Ascending aorta (tissue), 2 donors: ENCODE results near the gene ASTN1. TPM values are rescaled to one million over a fixed set of nuclear protein-coding genes. Genes with fewer than 3 reads are reported as not detected.
A peak's percentile ranks its signal among the peaks of the same experiment; 100 is the strongest.

Source experiments
- DNase-seq, 2 donors: peaks; one replicate each; pipeline ENCODE4 v3.0.0-alpha.2; 2019; ENCODE audit warnings: low spot score in 2 of 2
- H3K27ac ChIP-seq, 2 donors: fragments of 200-600 bp; sonication (generic); one replicate each; pipeline ENCODE4 v1.5.1; 2016 to 2017; ENCODE audit warnings: mild to moderate bottlenecking in 1 of 2
- H3K27me3 ChIP-seq: fragments of 200-600 bp; sonication (generic); one replicate; pipeline ENCODE4 v1.5.1; 2017
- H3K36me3 ChIP-seq, 2 donors: fragments of 200-600 bp; sonication (generic); one replicate each; pipeline ENCODE4 v1.5.1; 2016
- H3K4me1 ChIP-seq, 2 donors: fragments of 200-600 bp; sonication (generic); one replicate each; pipeline ENCODE4 v1.5.1; 2016 to 2017; ENCODE audit warnings: mild to moderate bottlenecking in 1 of 2
- H3K4me3 ChIP-seq, 2 donors: fragments of 200-600 bp; sonication (generic); one replicate each; pipeline ENCODE4 v1.5.1; 2016 to 2017; ENCODE audit warnings: mild to moderate bottlenecking in 1 of 2
- H3K9me3 ChIP-seq, 2 donors: fragments of 200-600 bp; sonication (generic); one replicate each; pipeline ENCODE4 v1.5.1; 2016
- CTCF ChIP-seq, 3 experiments: fragments of 200-600 bp in 2 of 3; fragments of 450-650 bp in 1 of 3; sonication (generic) in 2 of 3; IDR thresholded peaks; one replicate each; pipeline ENCODE4 v1.5.1; 2016 to 2019; ENCODE audit warnings: antibody characterized with exemption in 3 of 3, mild to moderate bottlenecking in 1 of 3, moderate library complexity in 1 of 3
- intact Hi-C: fragments of 100-400 bp; cut with DNase I; formaldehyde crosslinking; loops from one replicate; pipeline ENCODE4 v1.15.1; 2023
- total RNA-seq: library from RNA; depleted of rRNA; stranded (reverse); fragments of >200 nt; gene quantifications from one replicate; pipeline ENCODE4 v1.1.0, GENCODE V29; 2016

Gene ASTN1
- total RNA-seq, 1 donor from 2014 or later: 0.32 TPM

DNA sequence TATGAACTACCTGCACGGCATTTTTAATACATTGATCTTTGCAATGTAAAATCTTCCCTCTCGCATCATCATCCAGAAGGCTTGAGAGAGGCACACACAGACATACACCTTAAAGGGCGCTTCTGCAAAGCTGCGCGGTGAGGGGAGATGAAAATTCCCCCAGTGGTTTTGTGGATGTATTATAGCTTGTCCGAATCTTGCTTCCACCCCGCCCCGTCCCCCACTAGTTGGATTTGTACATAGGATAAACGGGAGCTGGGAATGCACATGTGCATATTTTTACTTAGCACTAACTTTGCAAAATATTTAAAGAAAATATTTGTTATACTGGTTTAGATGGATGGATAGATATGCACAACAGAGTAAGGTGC, 542 bp upstream of the ASTN1 start:
- intact Hi-C loops: no loop called here
- Histone ChIP-seq H3K4me3 (peak overlapping the region; percentile 54 to 56), H3K27ac (no peak overlapping the region), H3K27me3 (peaks cover 11% of the 10 kb centered on the region), H3K36me3 (no peaks in the 10 kb centered on the region), H3K4me1 (no peaks in the 10 kb centered on the region), H3K9me3 (no peaks in the 10 kb centered on the region)
- TF ChIP-seq CTCF (IDR thresholded peaks at IDR 0.05): no peak
- DNase-seq: no peak

DNA sequence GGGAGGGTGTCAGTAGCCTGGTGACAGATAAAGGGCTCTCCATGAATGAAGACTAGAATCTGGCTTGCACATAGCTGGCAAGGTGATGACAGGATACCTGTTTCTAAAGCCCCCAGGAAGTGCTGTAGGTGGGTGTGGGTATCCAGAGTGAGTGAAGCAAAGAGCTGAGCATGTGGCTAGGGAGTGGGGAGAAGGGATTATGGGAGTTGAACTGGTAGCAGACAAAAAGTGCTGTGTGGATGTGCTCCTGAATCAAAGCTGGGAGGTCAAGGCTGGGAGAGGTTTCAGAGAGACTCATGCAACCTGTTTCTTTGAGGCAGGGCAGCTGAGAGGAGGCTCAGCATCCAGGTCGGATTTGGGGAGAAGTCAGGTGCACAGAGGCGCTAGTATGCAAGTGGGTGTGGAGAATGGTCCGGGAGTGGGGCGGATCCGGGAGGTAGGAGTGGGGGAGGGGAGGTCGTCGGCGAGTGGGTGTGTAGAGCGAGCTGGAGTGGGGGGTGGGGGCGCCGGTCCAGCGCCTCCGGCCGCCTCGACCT, 600 bp downstream of the ASTN1 start:
- H3K27ac ChIP-seq: no peak overlapping the region
- peak overlapping the region; percentile 54 to 56 for H3K4me3 ChIP-seq
- H3K9me3 ChIP-seq: no peaks in the 10 kb centered on the region
- intact Hi-C loops: no loop called here
- no peak for TF ChIP-seq CTCF (IDR thresholded peaks at IDR 0.05)
- no peaks in the 10 kb centered on the region for H3K4me1 ChIP-seq
- H3K36me3 ChIP-seq: no peaks in the 10 kb centered on the region
- peaks cover 11% of the 10 kb centered on the region for H3K27me3 ChIP-seq
- no peak for DNase-seq

GRCh38 chr1:177162243-177162642, 2.3 kb downstream of the ASTN1 start:
- H3K27ac ChIP-seq: no peak overlapping the region
- H3K27me3 ChIP-seq: peaks cover 11% of the 10 kb centered on the region
- no peaks in the 10 kb centered on the region for H3K9me3 ChIP-seq
- intact Hi-C loops: no loop called here
- H3K36me3 ChIP-seq: no peaks in the 10 kb centered on the region
- no peak overlapping the region for H3K4me3 ChIP-seq
- no peaks in the 10 kb centered on the region for H3K4me1 ChIP-seq
- DNase-seq: no peak
- TF ChIP-seq CTCF (IDR thresholded peaks at IDR 0.05): no peak

DNA sequence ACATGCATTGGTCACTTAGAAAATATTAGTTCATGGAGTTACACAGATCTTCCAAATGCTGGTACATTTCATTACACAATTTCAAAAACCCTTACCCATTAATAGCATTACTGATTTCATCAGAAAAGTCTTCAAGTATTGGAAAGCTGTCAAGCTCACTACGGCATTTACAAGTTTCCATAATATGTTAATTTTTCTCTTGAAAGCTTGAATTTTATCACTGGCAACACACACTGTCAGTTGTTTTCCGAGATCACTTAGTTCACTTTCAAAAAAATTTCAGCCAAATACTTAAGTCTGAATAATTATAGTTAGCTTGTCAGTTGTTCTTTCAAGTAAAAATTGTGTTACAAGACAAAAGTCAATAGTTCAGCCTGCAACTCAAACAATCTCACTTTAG, 18.0 kb downstream of the ASTN1 start:
- DNase-seq: no peak
- no peak for TF ChIP-seq CTCF (IDR thresholded peaks at IDR 0.05)
- Histone ChIP-seq H3K36me3 (no peaks in the 10 kb centered on the region), H3K4me1 (no peaks in the 10 kb centered on the region), H3K27ac (no peak overlapping the region), H3K27me3 (no peaks in the 10 kb centered on the region), H3K9me3 (no peaks in the 10 kb centered on the region), H3K4me3 (no peak overlapping the region)
- intact Hi-C loops: no loop called here

DNA sequence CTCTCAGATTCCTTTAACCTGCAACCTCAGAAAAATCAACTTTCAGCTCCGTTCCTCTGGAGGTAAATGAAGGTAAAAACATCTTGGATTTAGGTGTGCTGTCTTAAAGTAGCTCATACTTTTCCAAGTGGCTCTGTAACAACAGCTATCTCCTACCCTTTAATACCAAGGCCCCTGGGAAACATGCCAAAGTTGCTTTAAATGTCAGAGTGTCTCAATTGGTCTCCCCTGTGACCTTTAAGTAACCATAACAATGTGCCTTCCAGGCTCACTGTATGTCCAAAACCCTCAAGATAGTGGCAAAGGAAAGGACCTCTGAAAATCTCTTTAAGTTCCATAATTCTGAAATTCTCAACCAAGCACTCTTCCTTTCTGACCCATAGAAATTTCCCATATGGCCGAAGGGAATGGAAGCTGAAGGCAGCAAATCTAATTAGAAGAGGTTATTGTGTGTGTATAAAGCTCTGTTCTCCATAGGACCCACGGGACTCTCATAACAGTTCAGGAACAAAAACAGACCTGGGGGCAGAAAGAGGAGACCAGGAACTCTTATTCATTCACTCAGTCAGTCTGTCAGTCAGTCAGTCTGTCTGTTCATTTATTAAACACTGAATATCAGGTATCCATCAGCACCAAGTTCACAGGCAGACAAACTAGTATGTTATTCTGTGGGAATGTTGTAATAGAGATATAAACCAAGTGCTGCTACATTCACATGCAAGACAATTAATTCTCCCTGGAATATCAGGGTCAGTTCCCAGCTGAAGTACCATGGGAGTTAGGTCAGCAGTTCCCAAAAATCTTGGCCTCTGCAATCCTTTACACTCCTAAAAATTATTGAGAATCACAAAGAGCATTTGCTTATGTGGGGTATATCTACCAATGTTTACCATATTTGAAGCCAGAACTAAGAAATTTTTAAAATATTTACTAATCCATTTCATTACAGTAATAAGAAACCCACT, 19.1 kb downstream of the ASTN1 start:
- intact Hi-C loops: no loop called here
- H3K9me3 ChIP-seq: no peaks in the 10 kb centered on the region
- no peaks in the 10 kb centered on the region for H3K4me1 ChIP-seq
- no peak overlapping the region for H3K4me3 ChIP-seq
- H3K27ac ChIP-seq: no peak overlapping the region
- TF ChIP-seq CTCF (IDR thresholded peaks at IDR 0.05): no peak
- no peak for DNase-seq
- no peaks in the 10 kb centered on the region for H3K27me3 ChIP-seq
- no peaks in the 10 kb centered on the region for H3K36me3 ChIP-seq
